ENCODE data around the gene BBS5.
"Not testable (repeated sequence)": the region's sequence is repeated elsewhere in the genome, so short reads cannot be mapped to it uniquely, and the experiment has no call there.

BBS5 gene

DNA sequence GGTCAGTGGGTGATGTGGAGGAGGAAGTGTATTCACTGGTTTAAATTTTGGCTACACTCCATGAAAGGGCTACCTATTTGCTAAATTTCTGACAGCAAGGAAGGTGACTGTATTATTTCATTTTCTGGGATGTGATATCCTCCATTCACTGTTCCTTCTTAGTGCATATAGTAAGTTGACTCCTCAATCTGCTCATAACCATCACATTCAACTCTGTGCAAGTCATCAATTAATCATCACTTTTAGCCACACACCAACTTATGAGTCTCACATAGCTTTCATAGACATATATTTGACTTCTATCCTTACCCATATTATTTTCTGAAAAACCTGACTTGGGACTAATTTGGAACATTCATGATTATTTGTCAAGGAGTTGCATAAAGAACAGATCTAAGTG is 47.2 kb downstream of the BBS5 start:
- Histone ChIP-seq H3K27ac (no peak overlapping the region), H3K4me3 (ENCODE audit: low read depth, low read length) (no peak overlapping the region), H3K27me3 (ENCODE audit: insufficient read depth, low read depth, severe bottlenecking) (no peaks in the 10 kb centered on the region), H3K9me3 (ENCODE audit: severe bottlenecking) (no peaks in the 10 kb centered on the region), H3K36me3 (peaks cover 23% of the 10 kb centered on the region)
- DNase-seq = no peak
- TF ChIP-seq, protein P1, sequence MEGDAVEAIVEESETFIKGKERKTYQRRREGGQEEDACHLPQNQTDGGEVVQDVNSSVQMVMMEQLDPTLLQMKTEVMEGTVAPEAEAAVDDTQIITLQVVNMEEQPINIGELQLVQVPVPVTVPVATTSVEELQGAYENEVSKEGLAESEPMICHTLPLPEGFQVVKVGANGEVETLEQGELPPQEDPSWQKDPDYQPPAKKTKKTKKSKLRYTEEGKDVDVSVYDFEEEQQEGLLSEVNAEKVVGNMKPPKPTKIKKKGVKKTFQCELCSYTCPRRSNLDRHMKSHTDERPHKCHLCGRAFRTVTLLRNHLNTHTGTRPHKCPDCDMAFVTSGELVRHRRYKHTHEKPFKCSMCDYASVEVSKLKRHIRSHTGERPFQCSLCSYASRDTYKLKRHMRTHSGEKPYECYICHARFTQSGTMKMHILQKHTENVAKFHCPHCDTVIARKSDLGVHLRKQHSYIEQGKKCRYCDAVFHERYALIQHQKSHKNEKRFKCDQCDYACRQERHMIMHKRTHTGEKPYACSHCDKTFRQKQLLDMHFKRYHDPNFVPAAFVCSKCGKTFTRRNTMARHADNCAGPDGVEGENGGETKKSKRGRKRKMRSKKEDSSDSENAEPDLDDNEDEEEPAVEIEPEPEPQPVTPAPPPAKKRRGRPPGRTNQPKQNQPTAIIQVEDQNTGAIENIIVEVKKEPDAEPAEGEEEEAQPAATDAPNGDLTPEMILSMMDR (IDR thresholded peaks at IDR 0.05; ENCODE audit: low read depth, low read length) = no peak

GRCh38 chr2:169528271-169528701 is 49.0 kb downstream of the BBS5 start:
- H3K27me3 ChIP-seq (ENCODE audit: insufficient read depth, low read depth, severe bottlenecking) = no peaks in the 10 kb centered on the region
- no peaks in the 10 kb centered on the region for H3K9me3 ChIP-seq (ENCODE audit: severe bottlenecking)
- no peak overlapping the region for H3K4me3 ChIP-seq (ENCODE audit: low read depth, low read length)
- DNase-seq = peak; percentile 67
- no peak overlapping the region for H3K27ac ChIP-seq
- TF ChIP-seq, protein P1 (IDR thresholded peaks at IDR 0.05; ENCODE audit: low read depth, low read length) = peak; percentile 86
- H3K36me3 ChIP-seq = peaks cover 27% of the 10 kb centered on the region

DNA sequence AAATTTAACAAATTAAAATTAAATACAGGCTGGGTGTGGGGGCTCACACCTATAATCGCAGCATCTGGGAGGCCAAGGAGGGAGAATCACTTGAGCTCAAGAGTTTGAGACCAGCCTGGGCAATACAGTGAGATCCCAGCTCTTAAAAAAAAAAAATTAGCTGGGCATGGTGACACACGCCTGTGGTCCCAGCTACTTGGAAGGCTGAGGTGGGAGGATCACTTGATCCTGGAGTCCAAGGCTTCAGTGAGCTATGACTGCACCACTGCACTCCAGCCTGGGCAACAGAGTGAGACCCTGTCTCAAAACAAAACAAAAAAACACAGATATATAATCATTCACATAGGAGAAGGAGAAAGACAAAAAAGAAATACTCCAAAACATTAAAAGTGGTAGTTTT is 60.2 kb downstream of the BBS5 start:
- H3K27ac ChIP-seq; H3K27me3 ChIP-seq (ENCODE audit: insufficient read depth, low read depth, severe bottlenecking); H3K4me3 ChIP-seq (ENCODE audit: low read depth, low read length); H3K9me3 ChIP-seq (ENCODE audit: severe bottlenecking); DNase-seq: not testable (repeated sequence)
- peaks cover 30% of the 10 kb centered on the region for H3K36me3 ChIP-seq

GRCh38 chr2:169540146-169540545 is 60.9 kb downstream of the BBS5 start:
- peaks cover 28% of the 10 kb centered on the region for H3K36me3 ChIP-seq
- no peaks in the 10 kb centered on the region for H3K9me3 ChIP-seq (ENCODE audit: severe bottlenecking)
- no peak for DNase-seq
- H3K4me3 ChIP-seq (ENCODE audit: low read depth, low read length) = no peak overlapping the region
- no peak overlapping the region for H3K27ac ChIP-seq
- H3K27me3 ChIP-seq (ENCODE audit: insufficient read depth, low read depth, severe bottlenecking) = no peaks in the 10 kb centered on the region
- TF ChIP-seq, protein P1 (IDR thresholded peaks at IDR 0.05; ENCODE audit: low read depth, low read length) = no peak

DNA sequence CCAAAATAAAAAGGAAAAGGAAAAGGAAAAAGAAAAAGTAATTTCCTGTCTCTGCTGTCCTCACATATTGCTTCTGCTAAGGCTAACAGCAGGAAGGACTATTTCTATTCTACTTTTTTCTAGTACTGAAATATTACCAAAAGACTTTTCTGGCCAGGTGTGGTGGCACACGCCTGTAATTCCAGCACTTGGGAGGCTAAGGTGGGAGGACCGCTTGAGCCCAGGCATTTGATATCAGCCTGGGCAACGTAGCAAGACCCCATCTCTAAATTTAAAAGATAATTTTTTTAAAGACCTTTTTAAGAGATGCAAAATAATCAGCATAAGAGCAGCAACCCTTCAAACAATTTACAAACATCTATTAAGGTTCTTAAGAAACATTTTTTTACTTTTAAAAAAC is 63.1 kb downstream of the BBS5 start:
- no peaks in the 10 kb centered on the region for H3K27me3 ChIP-seq (ENCODE audit: insufficient read depth, low read depth, severe bottlenecking)
- no peaks in the 10 kb centered on the region for H3K9me3 ChIP-seq (ENCODE audit: severe bottlenecking)
- peaks cover 29% of the 10 kb centered on the region for H3K36me3 ChIP-seq
- TF ChIP-seq, protein P1 (IDR thresholded peaks at IDR 0.05; ENCODE audit: low read depth, low read length) = no peak
- no peak overlapping the region for H3K27ac ChIP-seq
- DNase-seq = no peak
- no peak overlapping the region for H3K4me3 ChIP-seq (ENCODE audit: low read depth, low read length)

DNA sequence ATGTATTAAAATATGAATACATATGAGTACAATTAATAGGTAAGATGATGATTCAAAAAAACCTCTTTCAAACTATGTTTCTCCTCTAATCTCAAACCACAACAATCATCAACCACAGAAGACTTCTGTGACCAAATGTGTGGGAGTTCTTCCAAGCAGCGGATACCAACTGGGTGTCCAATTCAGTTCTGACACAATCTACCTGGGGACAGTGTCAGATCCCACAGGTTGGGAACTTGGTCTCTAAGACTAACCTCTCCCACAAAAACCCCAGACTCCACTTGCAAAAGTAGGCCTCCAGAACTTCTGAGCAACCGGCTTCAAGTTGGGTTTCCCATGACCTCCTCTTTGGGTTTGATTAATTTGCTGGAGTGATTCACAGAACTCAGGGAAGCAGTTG is 67.5 kb downstream of the BBS5 start:
- H3K4me3 ChIP-seq (ENCODE audit: low read depth, low read length) = no peak overlapping the region
- TF ChIP-seq, protein P1 (IDR thresholded peaks at IDR 0.05; ENCODE audit: low read depth, low read length) = no peak
- H3K27me3 ChIP-seq (ENCODE audit: insufficient read depth, low read depth, severe bottlenecking) = no peaks in the 10 kb centered on the region
- DNase-seq = no peak
- peaks cover 23% of the 10 kb centered on the region for H3K36me3 ChIP-seq
- H3K9me3 ChIP-seq (ENCODE audit: severe bottlenecking) = no peaks in the 10 kb centered on the region
- no peak overlapping the region for H3K27ac ChIP-seq
